Erythroblast (primary cell): ENCODE measurements around the gene SIPA1.

Experiments
- GATA1 ChIP-seq: IDR thresholded peaks from 2 replicates; pipeline ENCODE4 v1.6.1; 2011; ENCODE audit warnings: low read depth, mild to moderate bottlenecking, control low read depth, low read length, moderate library complexity
- POLR2A ChIP-seq: IDR thresholded peaks from 2 replicates; pipeline ENCODE4 v1.6.1; 2011; ENCODE audit warnings: mild to moderate bottlenecking, low read length

DNA sequence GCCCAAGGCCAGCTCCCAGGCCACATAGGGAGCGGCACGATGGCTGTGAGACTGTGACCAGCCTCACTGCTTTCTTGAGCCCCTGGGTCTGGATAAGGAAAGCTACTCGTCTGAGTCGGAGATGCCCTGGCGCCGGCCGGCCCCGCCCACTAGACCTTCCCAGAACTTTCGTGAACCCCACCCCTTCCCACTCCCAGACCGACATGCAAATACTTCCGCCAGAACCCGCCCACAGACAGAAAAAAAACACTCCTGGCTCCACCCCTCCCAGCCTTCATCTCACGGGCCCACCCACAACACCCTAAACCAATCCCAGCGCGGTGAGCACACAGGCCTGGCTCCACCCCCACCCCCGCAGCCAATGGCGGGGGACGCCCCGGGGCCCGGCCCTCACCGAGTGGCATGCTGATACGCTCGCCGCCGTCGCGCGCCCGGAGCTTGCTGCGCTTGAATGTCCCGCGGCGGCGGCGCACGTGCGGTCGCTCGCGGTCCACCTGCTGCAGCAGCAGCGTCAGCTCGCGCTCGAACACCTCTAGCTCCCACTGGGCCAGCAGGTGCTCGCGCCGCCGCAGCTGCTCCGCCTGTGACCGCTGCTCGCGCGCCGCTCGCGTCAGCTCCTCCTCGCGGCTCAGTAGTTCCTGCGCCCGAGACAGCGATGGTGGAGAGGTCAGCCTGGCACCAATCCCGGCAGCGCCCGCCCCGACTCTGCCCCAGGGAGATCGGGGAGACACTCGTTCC lies 30.9 kb upstream of the SIPA1 start:
- TF ChIP-seq POLR2A, result no peak
- TF ChIP-seq GATA1, result no peak
